Stomach (tissue), 4 donors: ENCODE results near the gene ALDH16A1.

Source experiments
- EP300 ChIP-seq: sonication (generic); formaldehyde crosslinking; IDR thresholded peaks from one replicate; pipeline ENCODE4 v1.6.1; 2017; ENCODE audit warnings: antibody characterized with exemption
- POLR2A ChIP-seq, 4 donors: fragments of 450-650 bp; IDR thresholded peaks; one replicate each; pipeline ENCODE4 v1.6.1; 2016; ENCODE audit warnings: antibody characterized with exemption in 4 of 4, control low read depth in 2 of 4, mild to moderate bottlenecking in 1 of 4, moderate library complexity in 1 of 4
- POLR2AphosphoS5 ChIP-seq, 3 donors: sonication (generic); formaldehyde crosslinking; IDR thresholded peaks; one replicate each; pipeline ENCODE4 v1.6.1; 2016; ENCODE audit warnings: antibody characterized with exemption in 3 of 3
- TF ChIP-seq, protein P1 (sequence below), 7 experiments: fragments of 450-650 bp in 4 of 7; fragments of 200-600 bp in 3 of 7; sonication (generic) in 3 of 7; IDR thresholded peaks; one replicate each; pipeline ENCODE4 v1.5.1; 2016 to 2019; ENCODE audit warnings: antibody characterized with exemption in 7 of 7, control low read depth in 2 of 7, mild to moderate bottlenecking in 1 of 7

DNA sequence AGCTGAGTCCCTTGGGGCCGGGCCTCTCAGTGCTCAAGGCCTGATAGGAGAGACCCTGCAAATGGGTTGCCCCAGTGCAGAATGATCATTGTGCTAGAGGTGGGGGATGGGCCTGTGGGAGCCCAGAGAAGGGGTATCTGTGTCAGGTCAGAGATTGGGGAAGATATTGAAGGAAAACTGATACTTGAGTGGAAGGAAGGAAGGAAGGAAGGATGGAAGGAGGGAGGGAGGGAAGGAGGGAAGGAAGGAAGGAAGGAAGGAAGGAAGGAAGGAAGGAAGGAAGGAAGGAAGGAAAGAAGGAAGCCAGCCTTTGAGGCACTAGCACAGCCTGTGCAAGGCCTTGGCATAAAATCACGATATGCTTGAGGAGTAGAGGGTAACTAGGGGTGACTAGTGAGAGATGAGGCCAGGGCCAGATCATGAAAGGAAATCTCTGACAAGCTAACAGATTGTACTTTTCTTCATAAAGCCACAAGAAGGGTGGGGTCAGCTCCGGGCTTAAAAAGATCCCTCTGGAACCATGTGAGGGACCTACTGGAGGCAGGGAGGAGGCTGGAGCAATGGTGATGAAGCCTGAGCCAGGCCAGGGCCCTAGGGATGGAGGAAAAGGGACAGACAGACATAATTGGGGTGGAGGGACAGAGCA, 41.2 kb upstream of the ALDH16A1 start:
- TF ChIP-seq, protein P1, sequence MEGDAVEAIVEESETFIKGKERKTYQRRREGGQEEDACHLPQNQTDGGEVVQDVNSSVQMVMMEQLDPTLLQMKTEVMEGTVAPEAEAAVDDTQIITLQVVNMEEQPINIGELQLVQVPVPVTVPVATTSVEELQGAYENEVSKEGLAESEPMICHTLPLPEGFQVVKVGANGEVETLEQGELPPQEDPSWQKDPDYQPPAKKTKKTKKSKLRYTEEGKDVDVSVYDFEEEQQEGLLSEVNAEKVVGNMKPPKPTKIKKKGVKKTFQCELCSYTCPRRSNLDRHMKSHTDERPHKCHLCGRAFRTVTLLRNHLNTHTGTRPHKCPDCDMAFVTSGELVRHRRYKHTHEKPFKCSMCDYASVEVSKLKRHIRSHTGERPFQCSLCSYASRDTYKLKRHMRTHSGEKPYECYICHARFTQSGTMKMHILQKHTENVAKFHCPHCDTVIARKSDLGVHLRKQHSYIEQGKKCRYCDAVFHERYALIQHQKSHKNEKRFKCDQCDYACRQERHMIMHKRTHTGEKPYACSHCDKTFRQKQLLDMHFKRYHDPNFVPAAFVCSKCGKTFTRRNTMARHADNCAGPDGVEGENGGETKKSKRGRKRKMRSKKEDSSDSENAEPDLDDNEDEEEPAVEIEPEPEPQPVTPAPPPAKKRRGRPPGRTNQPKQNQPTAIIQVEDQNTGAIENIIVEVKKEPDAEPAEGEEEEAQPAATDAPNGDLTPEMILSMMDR (IDR thresholded peaks at IDR 0.05), result no peak
- TF ChIP-seq POLR2A (IDR thresholded peaks at IDR 0.05) (no peak), EP300 (no peak), POLR2AphosphoS5 (IDR thresholded peaks at IDR 0.05) (no peak)
